Umbilical cord (tissue), 2 donors: ENCODE results near the gene ELANE. TPM values are rescaled to one million over a fixed set of nuclear protein-coding genes. Genes with fewer than 3 reads are reported as not detected.
"Not testable (repeated sequence)": the region's sequence is repeated elsewhere in the genome, so short reads cannot be mapped to it uniquely, and the experiment has no call there.

Experiments used
- DNase-seq: peaks from one replicate; pipeline ENCODE4 v3.0.0-alpha.2; 2015; ENCODE audit warnings: low spot score
- total RNA-seq: library from RNA; depleted of rRNA; stranded (reverse); fragments of >200 nt; gene quantifications from one replicate; pipeline ENCODE4 v1.2.3, GENCODE V29; 2014; ENCODE audit warnings: low replicate concordance; ENCODE audit not compliant: insufficient read depth

The ELANE gene
- total RNA-seq, 1 donor from 2014 or later, result not detected

DNA sequence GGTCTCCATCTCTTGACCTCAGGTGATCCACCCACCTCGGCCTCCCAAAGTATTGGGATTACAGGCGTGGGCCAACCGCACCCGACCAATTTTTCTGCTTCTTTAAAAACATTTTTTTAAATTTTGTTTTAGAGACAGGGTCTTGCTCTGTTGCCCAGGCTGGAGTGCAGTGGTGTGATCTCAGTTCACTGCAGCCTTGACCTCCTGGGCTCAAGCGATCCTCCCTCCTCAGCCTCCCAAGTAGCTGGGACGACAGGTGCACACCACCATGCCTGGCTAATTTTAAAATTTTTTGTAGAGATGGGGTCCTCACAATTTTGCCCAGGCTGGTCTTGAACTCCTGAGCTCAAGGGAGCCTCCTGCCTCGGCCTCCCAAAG, 9.3 kb upstream of the ELANE start:
- not testable (repeated sequence) for DNase-seq

DNA sequence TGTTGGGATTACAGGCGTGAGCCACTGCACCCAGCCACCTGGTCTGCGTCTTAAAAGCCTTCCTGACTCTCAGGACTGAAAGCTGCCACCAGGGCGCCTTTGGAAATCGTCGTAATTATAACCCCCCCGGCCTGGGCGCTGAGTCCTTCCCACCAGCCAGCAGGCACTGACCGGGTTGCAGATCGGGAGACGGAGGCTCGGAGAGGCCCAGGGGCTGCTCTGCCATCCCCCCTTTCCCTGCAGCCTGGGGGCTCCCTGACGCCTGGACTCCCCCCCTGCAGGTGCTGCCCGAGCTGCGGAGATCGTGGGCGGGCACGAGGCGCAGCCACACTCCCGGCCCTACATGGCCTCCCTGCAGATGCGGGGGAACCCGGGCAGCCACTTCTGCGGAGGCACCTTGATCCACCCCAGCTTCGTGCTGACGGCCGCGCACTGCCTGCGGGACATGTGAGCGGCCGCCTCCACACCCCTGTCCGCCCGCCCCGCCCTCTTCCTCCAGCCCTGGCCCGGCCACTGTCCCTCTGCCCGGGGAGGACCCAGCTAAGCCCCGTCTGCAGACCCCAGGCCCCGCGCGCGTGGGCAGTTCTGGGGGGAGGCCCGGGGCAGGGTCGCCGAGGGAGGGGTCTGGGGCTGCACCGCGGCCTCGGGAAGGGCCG, 8.8 kb upstream of the ELANE start:
- DNase-seq, result no peak

DNA sequence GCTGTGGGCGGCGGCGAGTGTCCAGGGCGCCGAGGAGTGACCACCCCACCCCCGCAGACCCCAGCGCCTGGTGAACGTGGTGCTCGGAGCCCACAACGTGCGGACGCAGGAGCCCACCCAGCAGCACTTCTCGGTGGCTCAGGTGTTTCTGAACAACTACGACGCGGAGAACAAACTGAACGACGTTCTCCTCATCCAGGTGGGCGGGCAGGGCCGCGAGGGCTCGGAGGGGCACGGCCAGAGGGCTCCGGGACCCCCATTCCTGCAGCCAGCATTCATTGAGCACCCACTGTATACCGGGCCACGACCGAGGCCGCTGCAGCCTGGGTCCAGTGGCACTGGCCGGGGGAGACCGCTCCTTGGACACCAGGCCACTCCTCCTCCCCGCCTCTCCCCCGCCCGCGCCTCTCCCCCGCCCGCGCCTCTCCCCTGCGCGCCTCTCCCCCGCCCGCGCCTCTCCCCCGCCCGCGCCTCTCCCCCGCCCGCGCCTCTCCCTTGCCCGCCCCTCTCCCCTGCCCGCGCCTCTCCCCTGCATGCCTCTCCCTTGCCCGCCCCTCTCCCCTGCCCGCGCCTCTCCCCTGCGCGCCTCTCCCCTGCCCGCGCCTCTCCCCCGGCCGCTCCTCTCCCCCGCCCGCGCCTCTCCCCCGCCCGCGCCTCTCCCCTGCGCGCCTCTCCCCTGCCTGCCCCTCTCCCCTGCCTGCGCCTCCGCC, 8.1 kb upstream of the ELANE start:
- DNase-seq, result no peak

DNA sequence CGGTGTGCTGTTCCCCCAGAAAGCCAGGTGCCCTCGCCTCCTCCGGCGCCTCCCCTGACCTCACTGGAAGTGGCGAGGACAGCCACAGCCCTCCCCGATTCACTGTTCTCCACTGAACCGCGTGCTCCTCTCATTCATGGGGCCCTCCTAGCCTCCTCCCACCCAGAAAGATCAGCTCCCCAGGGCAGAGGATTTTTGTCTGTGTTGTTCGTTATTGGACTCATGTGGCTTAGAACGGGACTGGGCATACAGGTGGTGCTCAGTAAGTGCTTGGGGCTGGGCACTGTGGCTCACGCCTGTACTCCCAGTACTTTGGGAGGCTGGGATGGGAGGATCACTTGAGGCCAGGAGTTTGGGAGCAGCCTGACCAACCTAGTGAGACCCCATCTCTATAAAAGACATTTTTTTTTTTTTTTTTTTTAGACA, 7.5 kb upstream of the ELANE start:
- DNase-seq, result no peak

DNA sequence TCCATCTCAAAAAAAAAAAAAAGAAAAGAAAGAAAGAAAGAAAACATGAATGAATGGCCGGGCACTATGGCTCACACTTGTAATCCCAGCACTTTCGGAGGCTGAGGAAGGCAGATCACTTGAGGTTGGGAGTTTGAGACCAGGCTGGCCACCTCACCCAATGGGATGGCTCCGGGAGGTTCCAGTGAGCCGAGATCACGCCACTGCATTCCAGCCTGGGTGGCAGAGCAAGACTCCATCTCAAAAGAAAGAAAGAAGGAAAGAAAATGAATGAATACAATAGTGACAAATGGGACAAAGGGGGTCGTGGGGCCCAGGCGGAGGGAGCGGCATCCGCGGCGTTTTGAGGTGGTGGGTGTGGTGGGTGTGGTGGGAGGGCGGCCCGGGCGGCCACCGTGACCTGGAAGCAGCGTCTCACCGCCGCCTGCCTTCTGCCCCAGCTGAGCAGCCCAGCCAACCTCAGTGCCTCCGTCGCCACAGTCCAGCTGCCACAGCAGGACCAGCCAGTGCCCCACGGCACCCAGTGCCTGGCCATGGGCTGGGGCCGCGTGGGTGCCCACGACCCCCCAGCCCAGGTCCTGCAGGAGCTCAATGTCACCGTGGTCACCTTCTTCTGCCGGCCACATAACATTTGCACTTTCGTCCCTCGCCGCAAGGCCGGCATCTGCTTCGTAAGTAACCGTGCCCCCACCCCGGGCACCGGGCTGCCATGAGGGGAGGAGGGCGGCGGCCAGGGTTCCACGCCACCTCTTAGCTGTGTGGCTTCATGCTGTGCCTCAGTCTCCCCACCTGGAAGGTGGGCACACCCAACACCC, 6.2 kb upstream of the ELANE start:
- DNase-seq, result no peak

DNA sequence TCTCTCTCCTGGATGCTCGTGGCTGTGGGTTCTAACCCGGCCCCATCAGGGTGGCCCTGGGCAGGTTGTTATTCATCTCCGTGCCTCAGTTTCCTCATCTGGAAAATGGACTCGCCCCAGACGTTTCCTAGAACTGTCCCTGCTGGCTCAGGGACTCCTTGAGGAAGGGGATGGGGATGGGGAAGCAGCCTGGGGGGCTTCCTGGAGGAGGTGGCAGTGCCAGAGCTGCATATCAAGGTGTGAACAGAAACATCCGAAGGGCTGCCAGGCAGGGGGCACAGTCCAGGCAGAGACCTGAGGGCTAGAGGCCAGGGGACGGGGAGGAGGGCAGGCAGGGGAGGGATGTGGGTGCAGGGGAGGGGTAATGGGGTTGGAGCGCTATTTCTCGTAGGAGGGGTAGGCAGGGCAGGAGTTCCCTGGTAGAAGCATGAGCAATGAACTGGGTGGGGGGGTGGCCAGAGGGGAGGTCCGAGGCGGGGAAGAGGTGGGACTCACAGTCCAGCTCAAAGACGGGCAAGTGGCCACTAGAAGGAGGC, 3.6 kb upstream of the ELANE start:
- no peak for DNase-seq

DNA sequence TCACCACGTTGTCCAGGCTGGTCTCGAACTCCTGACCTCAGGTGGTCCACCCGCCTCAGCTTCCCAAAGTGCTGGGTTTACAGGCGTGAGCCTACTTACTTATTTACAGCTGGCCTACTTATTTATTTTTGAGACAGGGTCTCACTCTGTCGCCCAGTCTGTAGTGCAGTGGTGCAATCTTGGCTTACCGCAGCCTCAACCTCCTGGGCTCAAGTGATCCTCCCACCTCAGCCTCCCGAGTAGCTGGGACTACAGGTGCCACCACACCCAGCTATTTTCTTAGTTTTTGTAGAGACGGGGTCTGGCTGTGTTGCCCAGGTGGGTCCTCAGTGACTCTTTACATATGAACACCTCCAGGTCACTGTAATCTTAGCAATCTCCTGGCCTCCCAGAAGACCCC, 2.9 kb upstream of the ELANE start:
- not testable (repeated sequence) for DNase-seq

DNA sequence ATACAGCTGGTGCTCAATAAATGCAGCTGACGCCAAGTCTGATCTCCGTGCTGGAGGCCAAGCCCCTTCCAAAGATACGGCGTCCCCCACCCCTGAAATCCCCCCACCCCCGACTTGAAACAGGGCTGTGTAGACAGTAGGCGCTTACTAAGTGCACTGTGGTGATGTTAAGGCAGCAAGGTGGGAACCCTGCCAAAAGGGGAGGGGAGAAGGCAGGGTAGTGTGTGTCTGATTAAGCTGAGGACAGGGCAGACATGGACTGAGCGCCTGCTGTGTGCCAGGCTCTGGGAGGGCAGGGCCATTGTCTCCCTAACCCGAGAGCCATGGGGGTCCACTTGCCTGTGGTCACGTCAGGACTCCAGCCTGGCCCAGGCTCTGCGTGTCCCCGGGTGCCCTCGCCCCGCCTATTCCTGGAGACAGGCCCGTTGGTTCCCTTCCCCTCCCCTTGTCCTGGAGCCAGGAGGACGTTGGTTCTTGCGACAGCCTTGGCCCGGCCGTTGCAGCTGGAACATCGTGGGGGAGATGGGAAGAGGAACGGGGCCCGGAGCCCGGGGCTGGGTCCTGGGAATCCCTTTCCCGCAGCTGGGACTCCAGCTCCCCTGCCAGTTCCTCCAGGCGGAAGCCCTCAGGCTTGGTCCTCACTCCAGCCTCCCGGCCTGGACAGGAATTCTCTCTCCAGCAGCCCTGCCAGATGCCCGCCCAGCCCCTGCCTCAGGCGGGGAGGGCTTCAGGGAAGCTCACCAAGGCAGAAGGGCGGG, 1.7 kb upstream of the ELANE start:
- peak; percentile 89 for DNase-seq

DNA sequence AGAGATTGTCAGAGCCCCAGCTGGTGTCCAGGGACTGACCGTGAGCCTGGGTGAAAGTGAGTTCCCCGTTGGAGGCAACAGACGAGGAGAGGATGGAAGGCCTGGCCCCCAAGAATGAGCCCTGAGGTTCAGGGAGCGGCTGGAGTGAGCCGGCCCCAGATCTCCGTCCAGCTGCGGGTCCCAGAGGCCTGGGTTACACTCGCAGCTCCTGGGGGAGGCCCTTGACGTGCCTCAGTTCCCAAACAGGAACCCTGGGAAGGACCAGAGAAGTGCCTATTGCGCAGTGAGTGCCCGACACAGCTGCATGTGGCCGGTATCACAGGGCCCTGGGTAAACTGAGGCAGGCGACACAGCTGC, 1.1 kb upstream of the ELANE start:
- DNase-seq, result no peak

DNA sequence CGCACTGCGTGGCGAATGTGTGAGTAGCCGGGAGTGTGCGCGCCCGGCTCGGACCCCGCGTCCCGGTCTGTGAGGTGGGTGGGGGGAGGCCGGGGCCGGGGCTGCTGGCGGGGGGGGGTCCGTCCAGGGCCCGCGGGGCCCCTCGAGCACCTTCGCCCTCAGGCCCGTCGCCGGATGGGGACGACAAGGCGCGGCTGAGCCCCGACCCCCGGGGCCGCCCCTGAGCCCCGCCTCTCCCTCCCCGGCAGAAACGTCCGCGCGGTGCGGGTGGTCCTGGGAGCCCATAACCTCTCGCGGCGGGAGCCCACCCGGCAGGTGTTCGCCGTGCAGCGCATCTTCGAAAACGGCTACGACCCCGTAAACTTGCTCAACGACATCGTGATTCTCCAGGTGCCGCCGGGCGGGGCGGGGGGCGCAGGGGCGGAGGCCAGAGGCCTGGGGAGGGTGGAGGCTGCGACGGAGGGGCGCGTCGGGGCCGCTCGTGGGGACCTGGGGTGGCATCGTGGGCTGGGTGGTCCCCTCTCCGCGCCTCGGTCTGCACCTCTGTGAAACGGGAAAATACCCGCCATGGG, 997 bp downstream of the ELANE start:
- DNase-seq, result no peak

DNA sequence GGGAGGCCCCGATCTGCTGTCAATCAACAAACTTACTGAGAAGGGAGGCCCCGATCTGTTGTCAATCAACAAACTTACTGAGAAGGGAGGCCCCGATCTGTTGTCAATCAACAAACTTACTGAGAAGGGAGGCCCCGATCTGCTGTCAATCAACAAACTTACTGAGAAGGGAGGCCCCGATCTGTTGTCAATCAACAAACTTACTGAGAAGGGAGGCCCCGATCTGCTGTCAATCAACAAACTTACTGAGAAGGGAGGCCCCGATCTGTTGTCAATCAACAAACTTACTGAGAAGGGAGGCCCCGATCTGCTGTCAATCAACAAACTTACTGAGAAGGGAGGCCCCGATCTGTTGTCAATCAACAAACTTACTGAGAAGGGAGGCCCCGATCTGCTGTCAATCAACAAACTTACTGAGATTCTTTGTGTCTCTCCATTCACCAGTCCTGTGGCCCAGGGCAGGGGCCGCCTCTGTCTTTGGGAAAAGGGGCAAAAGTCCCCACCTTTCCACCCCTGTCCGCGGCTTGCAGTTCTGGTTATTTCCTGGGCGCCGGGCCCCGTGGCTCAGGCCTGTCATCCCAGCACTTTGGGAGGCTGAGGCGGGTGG, 1.6 kb downstream of the ELANE start:
- DNase-seq, result not testable (repeated sequence)

DNA sequence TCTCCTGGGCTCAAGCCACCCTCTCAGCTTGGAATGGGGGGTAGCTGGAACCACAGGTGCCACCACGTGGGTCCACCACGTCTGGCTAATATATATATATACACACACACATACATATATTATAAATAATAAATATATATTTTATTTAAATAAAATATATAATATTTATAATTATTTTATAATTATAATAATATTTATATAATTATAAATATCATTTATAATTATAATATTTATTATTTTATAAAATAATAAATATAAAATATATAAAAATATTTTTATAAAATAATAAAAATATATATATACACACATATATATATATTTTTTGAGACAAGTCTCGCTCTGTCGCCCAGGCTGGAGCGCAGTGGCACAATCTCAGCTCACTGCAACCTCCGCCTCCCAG, 2.4 kb downstream of the ELANE start:
- no peak for DNase-seq

DNA sequence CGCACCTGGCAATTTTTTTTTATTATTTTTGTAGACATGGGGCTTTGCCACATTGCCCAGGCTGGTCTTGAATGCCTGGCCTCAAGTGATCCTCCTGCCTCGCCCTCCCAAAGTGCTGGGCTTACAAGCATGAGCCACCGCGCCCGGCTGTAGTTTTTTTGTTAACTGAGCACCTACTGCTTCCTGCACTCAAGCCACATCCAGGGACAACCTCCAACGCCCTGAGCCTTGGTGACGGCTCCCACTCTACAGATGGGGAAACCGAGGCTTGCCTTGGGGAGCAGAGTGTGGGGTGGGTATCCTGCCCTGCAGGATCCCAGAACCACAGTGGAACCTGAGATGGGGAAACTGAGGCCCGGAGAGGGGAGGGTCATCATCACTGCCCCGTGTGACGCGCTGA, 3.0 kb downstream of the ELANE start:
- no peak for DNase-seq

DNA sequence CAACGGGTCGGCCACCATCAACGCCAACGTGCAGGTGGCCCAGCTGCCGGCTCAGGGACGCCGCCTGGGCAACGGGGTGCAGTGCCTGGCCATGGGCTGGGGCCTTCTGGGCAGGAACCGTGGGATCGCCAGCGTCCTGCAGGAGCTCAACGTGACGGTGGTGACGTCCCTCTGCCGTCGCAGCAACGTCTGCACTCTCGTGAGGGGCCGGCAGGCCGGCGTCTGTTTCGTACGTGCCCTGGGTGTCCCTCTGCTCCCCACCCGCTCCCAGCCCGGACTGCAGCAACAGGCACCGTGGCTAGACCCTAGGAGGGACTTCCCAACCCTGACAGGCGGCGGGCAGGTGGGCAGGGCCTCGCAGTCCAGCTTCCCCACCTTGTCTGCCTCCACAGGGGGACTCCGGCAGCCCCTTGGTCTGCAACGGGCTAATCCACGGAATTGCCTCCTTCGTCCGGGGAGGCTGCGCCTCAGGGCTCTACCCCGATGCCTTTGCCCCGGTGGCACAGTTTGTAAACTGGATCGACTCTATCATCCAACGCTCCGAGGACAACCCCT, 3.5 kb downstream of the ELANE start:
- no peak for DNase-seq

DNA sequence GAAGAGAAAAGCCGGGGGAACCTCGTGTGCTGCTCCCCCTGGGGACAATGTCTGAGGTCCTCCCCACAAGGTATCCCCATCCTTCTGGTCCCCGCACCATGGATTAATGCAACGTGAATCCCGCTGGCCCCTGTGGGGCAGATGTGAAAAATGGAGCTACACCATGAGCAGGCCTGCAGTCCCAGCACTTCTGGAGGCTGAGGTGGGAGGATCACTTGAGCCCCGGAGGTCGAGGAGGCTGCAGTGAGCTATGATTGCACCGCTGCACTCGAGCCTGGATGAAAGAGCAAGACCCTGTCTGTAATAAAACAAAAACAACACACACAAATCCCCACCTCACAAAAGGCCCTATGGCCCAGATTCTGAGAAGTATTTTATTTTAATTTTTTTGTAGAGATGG, 6.2 kb downstream of the ELANE start:
- DNase-seq, result no peak

DNA sequence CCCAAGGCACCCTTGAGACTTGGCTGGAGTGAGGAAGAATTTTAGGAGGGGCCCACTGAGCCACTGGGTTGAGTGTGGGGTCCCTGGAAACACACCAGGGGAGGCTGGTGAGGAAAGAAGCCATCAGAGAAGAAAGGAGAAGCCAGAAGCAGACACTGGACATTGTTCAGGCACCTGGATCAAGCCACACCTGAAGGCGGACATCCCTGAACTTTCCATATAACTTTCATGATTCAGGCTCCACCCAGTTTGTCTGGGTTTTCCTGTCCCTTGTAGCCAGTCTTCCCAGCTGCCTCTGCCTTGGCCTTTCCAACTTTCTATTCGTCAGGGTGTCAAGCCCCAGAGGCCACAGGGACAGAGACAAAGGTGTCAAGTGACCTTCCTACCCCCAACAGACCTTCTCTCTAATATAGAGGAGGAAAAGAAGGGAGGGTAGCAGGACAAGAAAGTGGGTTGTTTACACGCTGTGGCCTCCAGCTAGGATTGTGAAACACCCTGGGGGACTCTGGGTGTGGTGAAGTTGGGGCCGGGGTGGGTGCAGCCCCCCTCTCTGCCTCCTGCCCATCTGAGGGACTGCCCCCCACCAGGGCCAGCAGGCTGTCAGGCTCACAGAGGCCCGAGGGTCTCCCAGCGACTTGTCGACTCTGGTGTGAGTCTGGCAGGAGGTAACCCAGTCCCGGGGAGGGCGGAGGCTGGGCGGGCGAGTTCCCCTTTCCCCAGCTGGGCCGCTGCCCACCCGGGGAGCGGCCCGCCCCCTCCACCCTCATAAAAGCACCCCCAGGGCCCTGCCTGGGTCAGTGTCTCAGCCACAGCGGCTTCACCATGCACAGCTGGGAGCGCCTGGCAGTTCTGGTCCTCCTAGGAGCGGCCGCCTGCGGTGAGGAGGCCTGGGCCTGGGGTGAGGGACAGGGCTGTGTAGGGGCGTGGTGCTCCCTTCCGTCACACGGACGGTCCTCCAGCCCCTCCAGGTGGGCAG, 7.1 kb downstream of the ELANE start, which contains the start of gene CFD:
CFD (plus strand) TSS at position 797 of the 976 bp plus-strand sequence; CDS start at position 823, 26 bp downstream.
- DNase-seq, result peak; percentile 33

DNA sequence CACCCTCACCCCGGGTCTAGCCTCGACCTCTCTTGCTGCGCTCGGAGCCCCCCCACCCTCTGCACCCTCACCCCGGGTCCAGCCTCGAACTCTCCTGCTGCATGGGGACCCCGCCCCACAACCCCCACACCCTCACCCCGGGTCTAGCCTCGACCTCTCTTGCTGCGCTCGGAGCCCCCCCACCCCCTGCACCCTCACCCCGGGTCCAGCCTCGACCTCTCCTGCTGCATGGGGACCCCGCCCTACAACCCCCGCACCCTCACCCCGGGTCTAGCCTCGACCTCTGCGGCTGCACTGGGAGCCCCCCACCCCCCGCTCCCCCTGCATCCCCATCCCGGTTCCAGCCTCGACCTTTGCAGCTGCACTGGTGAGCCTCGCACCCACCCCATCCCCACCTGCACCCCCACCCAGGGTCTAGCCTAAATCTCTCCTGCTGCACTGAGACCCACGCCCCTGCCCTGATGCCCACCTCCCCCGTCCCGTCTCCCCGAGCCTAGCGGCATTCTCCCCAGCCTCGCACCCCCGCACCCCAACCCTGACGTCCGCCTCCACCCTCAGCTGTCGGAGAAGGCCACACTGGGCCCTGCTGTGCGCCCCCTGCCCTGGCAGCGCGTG, 9.1 kb downstream of the ELANE start:
- no peak for DNase-seq

DNA sequence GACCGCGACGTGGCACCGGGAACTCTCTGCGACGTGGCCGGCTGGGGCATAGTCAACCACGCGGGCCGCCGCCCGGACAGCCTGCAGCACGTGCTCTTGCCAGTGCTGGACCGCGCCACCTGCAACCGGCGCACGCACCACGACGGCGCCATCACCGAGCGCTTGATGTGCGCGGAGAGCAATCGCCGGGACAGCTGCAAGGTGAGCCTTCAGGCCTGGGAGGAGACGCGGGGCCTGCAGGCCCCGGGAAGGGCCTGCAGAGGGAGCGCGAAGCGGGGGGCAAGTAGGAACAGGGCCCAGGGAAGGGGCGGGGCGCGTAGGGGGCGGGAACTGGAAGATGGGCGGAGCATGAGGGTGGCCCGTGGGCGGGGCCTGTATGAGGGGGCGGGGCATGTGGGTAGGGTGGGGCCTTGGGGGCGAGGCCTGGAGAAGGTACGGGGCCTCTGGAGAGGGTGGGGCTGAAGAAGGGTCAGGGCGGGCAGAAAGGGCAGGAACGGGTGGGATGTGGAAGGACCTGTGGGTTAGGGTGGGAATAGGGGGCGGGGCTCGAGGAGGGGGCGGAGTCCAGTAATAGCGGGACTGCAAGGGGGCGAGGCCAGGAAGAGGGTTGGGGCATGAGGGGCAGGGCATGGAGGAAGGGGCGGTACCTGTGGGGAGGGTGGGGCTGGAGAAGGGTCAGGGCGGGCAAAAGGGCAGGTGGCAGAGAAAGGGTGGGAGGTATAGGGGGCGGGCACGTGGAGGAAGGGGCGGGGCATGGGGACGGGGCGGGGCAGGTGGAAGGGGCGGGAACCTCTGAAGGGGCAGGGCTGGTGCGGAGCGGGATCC, 9.9 kb downstream of the ELANE start:
- no peak for DNase-seq
